H1 (cell line): ENCODE measurements around the gene SLX4IP. TPM values are rescaled to one million over a fixed set of nuclear protein-coding genes. Genes with fewer than 3 reads are reported as not detected.

ENCODE experiments used
- CTCF ChIA-PET: fragments of 300-600 bp; sonication (Branson Sonifier 250); formaldehyde crosslinking; loops from one replicate; lab custom pipeline; 2021; ENCODE audit not compliant: partially characterized antibody; lab: Charles Lee
- POLR2A ChIA-PET: fragments of 300-600 bp; sonication (Branson Sonifier 250); formaldehyde crosslinking; loops from one replicate; lab custom pipeline; 2021; ENCODE audit warnings: inconsistent platforms; ENCODE audit not compliant: partially characterized antibody; lab: Charles Lee
- DNase-seq, 2 experiments: peaks; one replicate each; pipeline versions ENCODE4 v3.0.0 to v3.0.0-alpha.2; 2010 to 2022; ENCODE audit warnings: low spot score in 2 of 2, low read depth in 1 of 2, mixed read lengths in 1 of 2
- FAIRE-seq: peaks from 2 replicates; lab custom pipeline; 2011; peaks lifted over from hg19 to GRCh38; lab: Jason Lieb, UNC
- H2AFZ ChIP-seq: 2 replicates; pipeline ENCODE4 v1.8.1; 2012; ENCODE audit warnings: low read length, inconsistent platforms
- H2AK5ac ChIP-seq: 2 replicates; pipeline ENCODE4 v1.6.1; 2013; ENCODE audit warnings: low read depth, low read length
- H2BK120ac ChIP-seq: replicated peaks from 2 replicates; pipeline ENCODE3; 2013; ENCODE audit warnings: low read depth, low read length, inconsistent platforms
- H2BK12ac ChIP-seq: 2 replicates; pipeline ENCODE4 v1.6.1; 2013; ENCODE audit warnings: low read depth, low read length
- H2BK15ac ChIP-seq: 2 replicates; pipeline ENCODE4 v1.6.1; 2013; ENCODE audit warnings: low read length
- H2BK20ac ChIP-seq: 2 replicates; pipeline ENCODE4 v1.6.1; 2013; ENCODE audit warnings: low read length
- H2BK5ac ChIP-seq: 2 replicates; pipeline ENCODE4 v1.6.1; 2013; ENCODE audit warnings: low read depth, low read length
- H3K14ac ChIP-seq: 2 replicates; pipeline ENCODE4 v1.6.1; 2013; ENCODE audit warnings: inconsistent platforms; ENCODE audit not compliant: insufficient read length
- H3K18ac ChIP-seq: 2 replicates; pipeline ENCODE4 v1.6.1; 2013; ENCODE audit warnings: low read length; ENCODE audit errors: extremely low read depth
- H3K23ac ChIP-seq: 2 replicates; pipeline ENCODE4 v1.6.1; 2013; ENCODE audit warnings: inconsistent platforms; ENCODE audit not compliant: insufficient read length
- H3K23me2 ChIP-seq: 2 replicates; pipeline ENCODE4 v1.6.1; 2013; ENCODE audit warnings: low read depth, low read length
- H3K27ac ChIP-seq: 2 replicates; pipeline ENCODE4 v1.6.1; 2011; ENCODE audit warnings: low read depth, low read length, inconsistent platforms
- H3K27me3 ChIP-seq, 4 experiments: replicated peaks in 1 of 4; 1 replicate in 1 of 4; 2 replicates in 3 of 4; pipeline versions ENCODE4 v1.6.1 to v1.8.1; 2011 to 2013; ENCODE audit warnings: low read length in 3 of 4, mild to moderate bottlenecking in 3 of 4, inconsistent platforms in 2 of 4, mixed read lengths in 2 of 4, moderate library complexity in 1 of 4; ENCODE audit not compliant: control insufficient read depth in 3 of 4, insufficient read depth in 3 of 4; ENCODE audit errors: extremely low read depth in 1 of 4
- H3K36me3 ChIP-seq, 4 experiments: 2 replicates each; pipeline versions ENCODE4 v1.6.1 to v1.8.1; 2011 to 2013; ENCODE audit warnings: mild to moderate bottlenecking in 4 of 4, low read length in 3 of 4, moderate library complexity in 2 of 4, control low read depth in 1 of 4, inconsistent platforms in 1 of 4; ENCODE audit not compliant: insufficient read depth in 4 of 4, control insufficient read depth in 2 of 4
- H3K4ac ChIP-seq: replicated peaks from 2 replicates; pipeline ENCODE3; 2013; ENCODE audit warnings: low read length, low read depth, mixed read lengths, inconsistent platforms; ENCODE audit not compliant: insufficient read length
- H3K4me1 ChIP-seq, 4 experiments: replicated peaks in 1 of 4; 1 replicate in 1 of 4; 2 replicates in 3 of 4; pipeline versions ENCODE4 v1.6.1 to v1.8.1; 2011 to 2013; ENCODE audit warnings: low read length in 3 of 4, inconsistent platforms in 2 of 4, mixed read lengths in 1 of 4; ENCODE audit not compliant: insufficient read depth in 4 of 4, control insufficient read depth in 3 of 4
- H3K4me2 ChIP-seq, 2 experiments: 2 replicates each; pipeline versions ENCODE4 v1.6.1 to v1.8.1; 2011 to 2013; ENCODE audit warnings: low read depth in 2 of 2, low read length in 2 of 2, control low read depth in 1 of 2, inconsistent platforms in 1 of 2, mild to moderate bottlenecking in 1 of 2; ENCODE audit not compliant: insufficient read depth in 1 of 2
- H3K4me3 ChIP-seq, 4 experiments: fragments of 200-600, 300-600 bp in 1 of 4; sonication (generic), shearing (Covaris generic), sonication (Bioruptor Twin) in 1 of 4; 2 replicates each; pipeline versions ENCODE4 v1.5.1 to v1.8.1; 2011 to 2016; ENCODE audit warnings: low read length in 4 of 4, low read depth in 3 of 4, control low read depth in 2 of 4, inconsistent platforms in 2 of 4, mild to moderate bottlenecking in 2 of 4, mixed read lengths in 1 of 4, moderate library complexity in 1 of 4; ENCODE audit not compliant: insufficient read depth in 2 of 4; ENCODE audit errors: extremely low read depth in 1 of 4
- H3K56ac ChIP-seq: replicated peaks from 2 replicates; pipeline ENCODE3; 2013; ENCODE audit warnings: low read depth, mild to moderate bottlenecking, mixed read lengths, low read length, inconsistent platforms; ENCODE audit not compliant: insufficient read length
- H3K79me1 ChIP-seq: 2 replicates; pipeline ENCODE4 v1.6.1; 2013; ENCODE audit warnings: low read depth, low read length, control low read depth
- H3K79me2 ChIP-seq, 2 experiments: 2 replicates each; pipeline versions ENCODE4 v1.6.1 to v1.8.1; 2012 to 2013; ENCODE audit warnings: low read length in 2 of 2, mild to moderate bottlenecking in 2 of 2, inconsistent platforms in 1 of 2; ENCODE audit not compliant: insufficient read depth in 2 of 2, control insufficient read depth in 1 of 2
- H3K9ac ChIP-seq, 4 experiments: replicated peaks in 1 of 4; 1 replicate in 1 of 4; 2 replicates in 3 of 4; pipeline versions ENCODE4 v1.6.1 to v1.8.1; 2011 to 2013; ENCODE audit warnings: low read depth in 3 of 4, low read length in 3 of 4, control low read depth in 2 of 4, mild to moderate bottlenecking in 2 of 4, moderate library complexity in 2 of 4, inconsistent platforms in 1 of 4; ENCODE audit errors: extremely low read depth in 1 of 4
- H3K9me3 ChIP-seq, 2 experiments: 2 replicates each; pipeline versions ENCODE4 v1.6.1 to v1.8.1; 2012 to 2013; ENCODE audit warnings: mild to moderate bottlenecking in 2 of 2, moderate library complexity in 2 of 2, control low read depth in 1 of 2, inconsistent platforms in 1 of 2, low read depth in 1 of 2, low read length in 1 of 2, mixed read lengths in 1 of 2; ENCODE audit not compliant: insufficient read depth in 2 of 2
- H4K20me1 ChIP-seq, 2 experiments: replicated peaks in 1 of 2; 2 replicates each; pipeline versions ENCODE3 to v1.8.1; 2011 to 2013; ENCODE audit warnings: inconsistent platforms in 2 of 2, low read length in 2 of 2, mild to moderate bottlenecking in 1 of 2; ENCODE audit not compliant: insufficient read depth in 2 of 2, control insufficient read depth in 1 of 2
- H4K5ac ChIP-seq: 2 replicates; pipeline ENCODE4 v1.6.1; 2013; ENCODE audit warnings: low read length, low read depth, mixed read lengths, inconsistent platforms; ENCODE audit not compliant: insufficient read length
- H4K8ac ChIP-seq: 2 replicates; pipeline ENCODE4 v1.8.0; 2013; ENCODE audit warnings: mild to moderate bottlenecking, moderate library complexity, low read length, inconsistent platforms; ENCODE audit not compliant: insufficient read depth; ENCODE audit errors: extremely low read depth
- H4K91ac ChIP-seq: replicated peaks from 2 replicates; pipeline ENCODE3; 2013; ENCODE audit warnings: low read length, mixed read lengths, inconsistent platforms; ENCODE audit not compliant: insufficient read length
- CBX5 ChIP-seq: fragments of 300-800, 300-1000 bp; sonication (generic); IDR thresholded peaks from 2 replicates; pipeline ENCODE4 v1.7.1; 2016; ENCODE audit warnings: antibody characterized with exemption, low read length, low read depth
- CBX8 ChIP-seq: fragments of 300-800, 300-1000 bp; sonication (generic); IDR thresholded peaks from 2 replicates; pipeline ENCODE4 v1.7.1; 2016; ENCODE audit warnings: low read depth, low read length, borderline replicate concordance
- CHD1 ChIP-seq: IDR thresholded peaks from 2 replicates; pipeline ENCODE4 v1.6.1; 2012; ENCODE audit warnings: low read depth, low read length, improper control_type of control experiment
- WGBS, 2 experiments: shearing (Covaris generic) in 1 of 2; methylation state at CpG; one replicate each; pipeline versions ENCODE4 v1.1.6 to v1.1.7; 2013 to 2015; ENCODE audit warnings: low lambda C conversion rate in 2 of 2, mixed read lengths in 2 of 2, inconsistent platforms in 1 of 2, low coverage in 1 of 2, missing lambda C conversion rate in 1 of 2; ENCODE audit not compliant: insufficient replicate concordance in 2 of 2, insufficient coverage in 1 of 2, insufficient read length in 1 of 2; ENCODE audit errors: extremely low coverage in 1 of 2, missing lambda C conversion rate in 1 of 2; 5-methylcytosine and 5-hydroxymethylcytosine counted together
- polyA plus RNA-seq, 7 experiments: library from polyadenylated mRNA; depleted of rRNA in 3 of 7; stranded (reverse) in 5 of 7; unstranded in 2 of 7; fragments of >200 nt in 5 of 7; fragments of 200-250 nt in 2 of 7; gene quantifications; 1 replicate in 5 of 7; 2 replicates in 1 of 7; 4 replicates in 1 of 7; pipeline versions ENCODE4 v1.2.1 to v1.2.3, GENCODE V29; 2011 to 2013; ENCODE audit warnings: missing spikeins in 2 of 7, mixed read lengths in 2 of 7
- total RNA-seq: library from RNA; stranded (reverse); fragmentation: NEBNext Ultra II Directional; extraction: Animal tissue kit (Norgen Biotek cat#: 25700); gene quantifications from 2 replicates; pipeline ENCODE4 v1.2.1, GENCODE V29; 2021

The SLX4IP gene
- total and polyA plus RNA-seq, 2 of the 8 experiments (the other 6 are each of a cell fraction or from before 2014, with no cell fraction given), result 2.4 to 8.7 TPM

DNA sequence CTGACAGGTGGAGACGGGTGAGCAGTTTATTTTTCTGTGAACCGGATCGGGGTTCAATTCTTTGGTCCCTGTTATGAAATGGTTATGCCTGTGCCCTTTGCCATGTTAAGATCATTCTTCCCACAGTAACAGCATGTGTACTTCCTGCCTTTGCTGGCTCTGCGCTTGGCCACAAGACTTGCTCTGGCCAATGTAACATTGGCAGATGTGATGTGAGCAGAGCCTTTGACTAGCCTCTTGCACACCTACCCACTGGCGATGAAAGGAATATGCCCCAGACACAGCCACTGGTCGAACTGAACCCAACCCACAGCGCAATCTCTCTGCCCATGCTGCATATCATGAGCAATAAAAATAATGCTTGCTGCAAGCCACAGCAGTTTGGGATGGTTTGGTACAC, 206.8 kb downstream of the SLX4IP start:
- no peak for TF ChIP-seq CHD1
- no peak for TF ChIP-seq CBX8
- TF ChIP-seq CBX5, result no peak
- no peaks in the 10 kb centered on the region; the same call in 1 of the 2 replicates for H3K79me1 ChIP-seq
- H3K9me3 ChIP-seq, result no peaks in the 10 kb centered on the region
- CTCF ChIA-PET, result interaction anchor here (1.1 to 8.4 kb wide), 3 partner anchors 8 to 246 kb away, joined by 3 to 55 read pairs (median 3); no protein-coding TSS in a partner anchor
- no peaks in the 10 kb centered on the region; a peak in 1 of 7 replicates for H3K27me3 ChIP-seq
- FAIRE-seq (no peak), DNase-seq (no peak)
- no peak overlapping the region for H3K18ac ChIP-seq
- H3K79me2 ChIP-seq, result no peaks in the 10 kb centered on the region
- no peak overlapping the region for H3K23ac ChIP-seq
- no peak overlapping the region for H3K56ac ChIP-seq
- H2AK5ac ChIP-seq, result no peak overlapping the region
- no peak overlapping the region for H3K14ac ChIP-seq
- H2AFZ ChIP-seq, result no peak overlapping the region
- H3K9ac ChIP-seq, result no peak overlapping the region
- H3K4ac ChIP-seq, result no peak overlapping the region
- H2BK20ac ChIP-seq, result no peak overlapping the region
- no peak overlapping the region for H2BK15ac ChIP-seq
- POLR2A ChIA-PET, result no interaction called here
- peaks cover 4 to 15% (median 5%) of the 10 kb centered on the region in 4 experiments for H3K4me1 ChIP-seq
- H3K36me3 ChIP-seq, result peaks cover 36 to 87% (median 75%) of the 10 kb centered on the region in 4 experiments
- H4K5ac ChIP-seq, result no peak overlapping the region
- no peak overlapping the region for H4K91ac ChIP-seq
- H3K4me3 ChIP-seq, result no peak overlapping the region
- no peak overlapping the region; the same call in 1 of the 2 replicates for H4K8ac ChIP-seq
- no peak overlapping the region; the same call in 1 of the 2 replicates for H2BK5ac ChIP-seq
- WGBS, 2 experiments, result 92% methylated on average over 7 of the region's 7 CpGs; no CpG with 5 or more reads in 1 of the 2 experiments
- no peak overlapping the region for H3K27ac ChIP-seq
- no peak overlapping the region for H2BK12ac ChIP-seq
- H3K23me2 ChIP-seq, result no peaks in the 10 kb centered on the region; the same call in 1 of the 2 replicates
- H2BK120ac ChIP-seq, result no peak overlapping the region
- no peak overlapping the region for H3K4me2 ChIP-seq
- H4K20me1 ChIP-seq, result peaks cover 1 to 9% of the 10 kb centered on the region in 2 experiments
